K562 (cell line): ENCODE data around the gene TMEM53. TPM values are rescaled to one million over a fixed set of nuclear protein-coding genes. Genes with fewer than 3 reads are reported as not detected.

Source experiments
- ATAC-seq: fragments of 200-7000 bp; cut with Tn5 transposase; 3 replicates; pipeline ENCODE4 v1.9.1; 2020; ENCODE audit warnings: moderate library complexity
- BruUV-seq: library from RNA; stranded (reverse); fragments of 400-500 nt; replicated peaks from 2 replicates; lab custom pipeline; 2021; lab: Mats Ljungman, UMichigan
- CTCF ChIA-PET: fragments of 300-600 bp; formaldehyde crosslinking; extraction: SDS; loops from one replicate; lab custom pipeline; 2021; ENCODE audit warnings: low intra/inter-chr PET ratio; lab: Yijun Ruan, JAX
- POLR2A ChIA-PET: fragments of 300-600, 350-650 bp; sonication (Branson Sonifier 250); formaldehyde crosslinking; extraction: SDS; loops from one replicate; lab custom pipeline; 2021; ENCODE audit warnings: antibody characterized with exemption, inconsistent platforms; lab: Yijun Ruan, JAX
- DNase-seq, 4 experiments: peaks; one replicate each; pipeline versions ENCODE4 v3.0.0 to v3.0.0-alpha.2; 2011 to 2018; ENCODE audit warnings: low spot score in 3 of 4, mixed read lengths in 3 of 4; ENCODE audit errors: extremely low read depth in 1 of 4
- FAIRE-seq: peaks from 2 replicates; lab custom pipeline; 2011; peaks lifted over from hg19 to GRCh38; lab: Jason Lieb, UNC
- H2AFZ ChIP-seq: 2 replicates; pipeline ENCODE4 v1.6.0; 2011; ENCODE audit warnings: low read depth, low read length, control low read depth, inconsistent platforms
- H3K27ac ChIP-seq: fragments of 200-600 bp; 3 replicates; pipeline ENCODE4 v1.8.0; 2011; ENCODE audit warnings: low read depth, mild to moderate bottlenecking, control low read depth, inconsistent platforms, low read length, moderate library complexity, mixed read lengths; ENCODE audit errors: extremely low read depth
- H3K27me3 ChIP-seq, 2 experiments: fragments of 300-600 bp in 1 of 2; 2 replicates in 1 of 2; 3 replicates in 1 of 2; pipeline versions ENCODE4 v1.6.0 to v1.8.0; 2011; ENCODE audit warnings: inconsistent platforms in 2 of 2, low read length in 2 of 2, mild to moderate bottlenecking in 1 of 2, mixed read lengths in 1 of 2, moderate library complexity in 1 of 2; ENCODE audit not compliant: control insufficient read depth in 2 of 2, insufficient read depth in 2 of 2
- H3K36me3 ChIP-seq: fragments of 300-600 bp; 3 replicates; pipeline ENCODE4 v1.8.0; 2011; ENCODE audit warnings: mild to moderate bottlenecking, low read length, inconsistent platforms; ENCODE audit not compliant: control insufficient read depth, insufficient read depth
- H3K4me1 ChIP-seq, 2 experiments: fragments of 200-600 bp in 1 of 2; replicated peaks in 1 of 2; 2 replicates in 1 of 2; 3 replicates in 1 of 2; pipeline versions ENCODE4 v1.5.1 to v1.8.0; 2011; ENCODE audit warnings: inconsistent platforms in 2 of 2, low read length in 2 of 2, mild to moderate bottlenecking in 1 of 2, mixed read lengths in 1 of 2, moderate library complexity in 1 of 2; ENCODE audit not compliant: control insufficient read depth in 2 of 2, insufficient read depth in 2 of 2
- H3K4me2 ChIP-seq: 2 replicates; pipeline ENCODE4 v1.6.1; 2011; ENCODE audit warnings: low read length, control low read depth, inconsistent platforms, mixed read lengths; ENCODE audit not compliant: insufficient read depth
- H3K4me3 ChIP-seq: fragments of 200-600 bp; sonication (generic), shearing (Covaris generic); 2 replicates; pipeline ENCODE4 v1.5.1; 2016; ENCODE audit warnings: control low read depth, inconsistent platforms
- H3K79me2 ChIP-seq: fragments of 200-600 bp; 3 replicates; pipeline ENCODE4 v1.8.0; 2011; ENCODE audit warnings: low read length, inconsistent platforms; ENCODE audit not compliant: control insufficient read depth, insufficient read depth
- H3K9ac ChIP-seq, 2 experiments: 2 replicates each; pipeline versions ENCODE4 v1.6.0 to v1.6.1; 2011; ENCODE audit warnings: low read depth in 2 of 2, low read length in 2 of 2, control low read depth in 1 of 2, inconsistent platforms in 1 of 2, mild to moderate bottlenecking in 1 of 2, mixed read lengths in 1 of 2; ENCODE audit not compliant: insufficient read depth in 1 of 2
- H3K9me1 ChIP-seq: one replicate; pipeline ENCODE4 v1.6.0; 2011; ENCODE audit warnings: inconsistent platforms, mild to moderate bottlenecking, low read length, moderate library complexity; ENCODE audit not compliant: control insufficient read depth, insufficient read depth
- H3K9me3 ChIP-seq: replicated peaks from 2 replicates; pipeline ENCODE4 v1.5.1; 2011; ENCODE audit warnings: low read depth, low read length, inconsistent platforms; ENCODE audit not compliant: control insufficient read depth, insufficient read depth
- H4K20me1 ChIP-seq: replicated peaks from 2 replicates; pipeline ENCODE4 v1.6.1; 2011; ENCODE audit warnings: low read length, inconsistent platforms, mixed read lengths; ENCODE audit not compliant: control insufficient read depth, insufficient read depth
- ARID3A ChIP-seq: IDR thresholded peaks from 2 replicates; pipeline ENCODE4 v1.6.1; 2012; ENCODE audit warnings: low read depth, low read length, improper control_type of control experiment, borderline replicate concordance
- CBFA2T2 ChIP-seq: fragments of 450-650 bp; conservative IDR thresholded peaks from 2 replicates; pipeline ENCODE4 v1.6.1; 2017; ENCODE audit warnings: mild to moderate bottlenecking
- CREM ChIP-seq: IDR thresholded peaks from 2 replicates; pipeline ENCODE4 v1.6.1; 2014; ENCODE audit warnings: antibody characterized with exemption, low read depth
- CTBP1 ChIP-seq: fragments of 450-650 bp; IDR thresholded peaks from 2 replicates; pipeline ENCODE4 v1.6.1; 2016; ENCODE audit warnings: borderline replicate concordance
- FOXA1 ChIP-seq: fragments of 450-650 bp; IDR thresholded peaks from 2 replicates; pipeline ENCODE4 v1.6.1; 2016; ENCODE audit warnings: mild to moderate bottlenecking, borderline replicate concordance
- FOXA3 ChIP-seq, 2 experiments: fragments of 450-650 bp in 1 of 2; sonication (generic) in 1 of 2; formaldehyde crosslinking; IDR thresholded peaks in 1 of 2; conservative IDR thresholded peaks in 1 of 2; 2 replicates each; pipeline versions ENCODE4 v1.4.0 to v1.8.0; 2020 to 2022; ENCODE audit warnings: mild to moderate bottlenecking in 2 of 2, missing genetic modification reagents in 1 of 2
- HDAC2 ChIP-seq: fragments of 450-650 bp; IDR thresholded peaks from 2 replicates; pipeline ENCODE4 v1.6.1; 2016; ENCODE audit warnings: mild to moderate bottlenecking
- HINFP ChIP-seq: fragments of 450-650 bp; conservative IDR thresholded peaks from 2 replicates; pipeline ENCODE4 v1.6.1; 2016; ENCODE audit warnings: missing genetic modification characterization, low read depth, mild to moderate bottlenecking, control low read depth, missing compliant biosample characterization
- ILF3 ChIP-seq: fragments of 450-650 bp; IDR thresholded peaks from 2 replicates; pipeline ENCODE4 v1.6.1; 2018; ENCODE audit warnings: antibody characterized with exemption, mild to moderate bottlenecking, moderate library complexity, borderline replicate concordance
- PHB2 ChIP-seq: fragments of 450-650 bp; IDR thresholded peaks from 2 replicates; pipeline ENCODE4 v1.6.1; 2017; ENCODE audit warnings: low read depth
- RBM14 ChIP-seq: fragments of 200-400 bp; formaldehyde crosslinking; IDR thresholded peaks from 2 replicates; pipeline ENCODE4 v1.6.1; 2018; ENCODE audit warnings: low read depth, mild to moderate bottlenecking, low read length, moderate library complexity, borderline replicate concordance; ENCODE audit not compliant: insufficient read depth
- RCOR1 ChIP-seq, 2 experiments: IDR thresholded peaks; 2 replicates each; pipeline ENCODE4 v1.6.1; 2012; ENCODE audit warnings: low read depth in 2 of 2, low read length in 2 of 2, borderline replicate concordance in 1 of 2, improper control_type of control experiment in 1 of 2
- SIX5 ChIP-seq, 2 experiments: IDR thresholded peaks; 2 replicates each; pipeline ENCODE4 v1.6.1; 2011; ENCODE audit warnings: low read length in 2 of 2, borderline replicate concordance in 1 of 2, low read depth in 1 of 2, mild to moderate bottlenecking in 1 of 2, moderate library complexity in 1 of 2; ENCODE audit not compliant: insufficient read depth in 1 of 2
- SPI1 ChIP-seq: IDR thresholded peaks from 2 replicates; pipeline ENCODE4 v1.6.1; 2011; ENCODE audit warnings: low read depth, low read length, control low read depth, borderline replicate concordance
- THRA ChIP-seq: fragments of 450-650 bp; IDR thresholded peaks from 2 replicates; pipeline ENCODE4 v1.6.1; 2017; ENCODE audit warnings: mild to moderate bottlenecking, moderate library complexity
- ZBTB7A ChIP-seq: IDR thresholded peaks from 2 replicates; pipeline ENCODE4 v1.6.1; 2011; ENCODE audit warnings: low read depth, mild to moderate bottlenecking, low read length, moderate library complexity, borderline replicate concordance; ENCODE audit not compliant: control insufficient read depth
- WGBS: fragments of 100-300 bp; shearing (Covaris generic); methylation state at CpG from one replicate; pipeline ENCODE4 v1.1.6; 2016; ENCODE audit warnings: low coverage, mixed read lengths; ENCODE audit not compliant: insufficient coverage; ENCODE audit errors: missing lambda C conversion rate; 5-methylcytosine and 5-hydroxymethylcytosine counted together
- in situ Hi-C: fragments of 300-500 bp; cut with MboI; formaldehyde crosslinking; loops from 4 replicates; pipeline ENCODE4 v1.15.0; 2018; ENCODE audit warnings: inconsistent platforms, mixed read lengths
- intact Hi-C: fragments of 100-400 bp; cut with micrococcal nuclease; formaldehyde crosslinking; loops from 2 replicates; pipeline ENCODE4 v1.14.2; 2022
- polyA plus RNA-seq, 8 experiments: library from polyadenylated mRNA; depleted of rRNA in 4 of 8; stranded (reverse) in 5 of 8; unstranded in 3 of 8; fragments of >200 nt; fragmentation: Nextera tagmentation in 2 of 8; fragmentation: Illumina TruSeq in 1 of 8; extraction: Ambion mirVana in 2 of 8; extraction: Trizol in 1 of 8; gene quantifications; 2 replicates each; pipeline versions ENCODE4 v1.2.1 to v1.2.3, GENCODE V29; 2011 to 2014; ENCODE audit warnings: inconsistent platforms in 1 of 8, missing spikeins in 1 of 8
- total RNA-seq, 7 experiments: library from RNA; depleted of rRNA in 6 of 7; stranded (reverse); fragments of >200 nt in 6 of 7; fragmentation: Illumina TruSeq in 2 of 7; extraction: Trizol in 2 of 7; gene quantifications; 2 replicates each; pipeline versions ENCODE4 v1.2.1 to v1.2.3, GENCODE V29; 2011 to 2021; ENCODE audit warnings: low replicate concordance in 1 of 7

TMEM53 gene
- total and polyA plus RNA-seq, 9 of the 15 experiments (the other 6 are each of a cell fraction or from before 2014, with no cell fraction given): 0.23 to 3.7 (median 2.0) TPM

- Histone ChIP-seq H2AFZ (peak overlapping the region; percentile 32; the same call in 1 of the 2 replicates), H3K9me3 (no peaks in the 10 kb centered on the region), H3K4me2 (peak overlapping the region; percentile 62), H3K9me1 (peaks cover 10% of the 10 kb centered on the region), H3K27ac (peak overlapping the region; percentile 49), H3K36me3 (peaks cover 96% of the 10 kb centered on the region), H4K20me1 (peaks cover 4% of the 10 kb centered on the region; the same call in 1 of the 2 replicates), H3K79me2 (peaks cover 30% of the 10 kb centered on the region), H3K4me1 (peaks cover 42 to 46% of the 10 kb centered on the region in 2 experiments; a peak in 4 of 5 replicates), H3K9ac (peak overlapping the region; percentile 26 to 78; a peak in 3 of 4 replicates), H3K4me3 (no peak overlapping the region; the same call in 1 of the 2 replicates), H3K27me3 (no peaks in the 10 kb centered on the region)
- intact Hi-C loops (loop anchor here (10.0 kb wide), 1 partner anchor 167 kb away; the partner anchor contains the start of genes BTBD19, DYNLT4 and PLK3), in situ Hi-C loops (no loop called here)
- POLR2A ChIA-PET: interaction anchor here (0.6 to 21.3 kb wide), 10 partner anchors 4 to 420 kb away, joined by 3 to 328 read pairs (median 4); no protein-coding TSS in a partner anchor
- CTCF ChIA-PET: no interaction called here
- peak; percentile 94 to 97 (median 96) for DNase-seq
- 11% methylated on average over 27 of the region's 27 CpGs for WGBS
- no TSS peak for BruUV-seq
- peak; percentile 86 for ATAC-seq
- FAIRE-seq: peak; percentile 84
- TF ChIP-seq ILF3 (no peak), ARID3A (0 out of 2 replicates have a peak, but pooled peaks have one; percentile 11), FOXA1 (no peak), FOXA3 (CRISPR knock-in tag; conservative IDR thresholded peaks at IDR 0.05 in 1 of 2, IDR thresholded peaks at IDR 0.05 in 1 of 2) (no peak), CBFA2T2 (peak; percentile 94), PHB2 (peak; percentile 63; the same call in 1 of the 2 replicates), RBM14 (no peak), CREM (peak; percentile 21; the same call in 1 of the 2 replicates), SIX5 (IDR thresholded peaks at IDR 0.05; ENCODE audit: borderline replicate concordance in 1 of 2, insufficient read depth in 1 of 2, low read depth in 1 of 2, low read length in 2 of 2) (no peak), THRA (no peak), HDAC2 (peak; percentile 60; the same call in 1 of the 2 replicates), RCOR1 (IDR thresholded peaks at IDR 0.05; ENCODE audit: borderline replicate concordance in 1 of 2, low read depth in 2 of 2, low read length in 2 of 2) (peak in 1 of 2 experiments; percentile 78; a peak in 1 of 4 replicates), ZBTB7A (peak; percentile 63; the same call in 1 of the 2 replicates), CTBP1 (peak; percentile 49; the same call in 1 of the 2 replicates), SPI1 (no peak), HINFP (tag) (no peak)
These were observed 36.4 kb downstream of the TMEM53 start for GRCh38 chr1:44637702-44638411.
